Measurements from ENCODE around the gene EEA1. TPM values are rescaled to one million over a fixed set of nuclear protein-coding genes. Genes with fewer than 3 reads are reported as not detected.

EEA1 gene
- total RNA-seq, 6 experiments from 2014 or later: 40.7 to 45.2 (median 44.1) TPM

- Mint-ChIP-seq H3K27ac (no peak overlapping the region), H3K4me1 (ENCODE audit: low read depth) (peaks cover 14% of the 10 kb centered on the region), H3K9me3 (no peaks in the 10 kb centered on the region), H3K27me3 (ENCODE audit: insufficient read depth) (peaks cover 17% of the 10 kb centered on the region), H3K4me3 (no peak overlapping the region), H3K36me3 (ENCODE audit: low read depth) (peaks cover 4% of the 10 kb centered on the region)
- no peak for TF ChIP-seq CTCF (IDR thresholded peaks at IDR 0.05)
- DNase-seq: no peak
Measured at GRCh38 chr12:92730758-92731157, 198.3 kb downstream of the EEA1 start.

- Mint-ChIP-seq H3K27ac (no peak overlapping the region), H3K4me3 (no peak overlapping the region), H3K4me1 (ENCODE audit: low read depth) (peaks cover 5% of the 10 kb centered on the region), H3K36me3 (ENCODE audit: low read depth) (peaks cover 8% of the 10 kb centered on the region), H3K27me3 (ENCODE audit: insufficient read depth) (peaks cover 21% of the 10 kb centered on the region), H3K9me3 (peaks cover 5% of the 10 kb centered on the region)
- DNase-seq: no peak
- no peak for TF ChIP-seq CTCF (IDR thresholded peaks at IDR 0.05)
Measured at GRCh38 chr12:92729773-92730305, 199.3 kb downstream of the EEA1 start.

GRCh38 chr12:92726850-92727249 is 202.2 kb downstream of the EEA1 start:
- Mint-ChIP-seq H3K4me3 (no peak overlapping the region), H3K9me3 (peaks cover 9% of the 10 kb centered on the region), H3K4me1 (ENCODE audit: low read depth) (no peaks in the 10 kb centered on the region; the same call in 1 of the 2 replicates), H3K27ac (no peak overlapping the region), H3K27me3 (ENCODE audit: insufficient read depth) (peaks cover 12% of the 10 kb centered on the region), H3K36me3 (ENCODE audit: low read depth) (peaks cover 10% of the 10 kb centered on the region)
- DNase-seq: no peak
- TF ChIP-seq CTCF (IDR thresholded peaks at IDR 0.05): no peak

GRCh38 chr12:92722897-92723296 is 206.2 kb downstream of the EEA1 start:
- Mint-ChIP-seq H3K4me1 (ENCODE audit: low read depth) (peaks cover 31% of the 10 kb centered on the region), H3K36me3 (ENCODE audit: low read depth) (peaks cover 10% of the 10 kb centered on the region), H3K27ac (no peak overlapping the region), H3K27me3 (ENCODE audit: insufficient read depth) (peaks cover 6% of the 10 kb centered on the region), H3K9me3 (peaks cover 9% of the 10 kb centered on the region), H3K4me3 (no peak overlapping the region)
- TF ChIP-seq CTCF (IDR thresholded peaks at IDR 0.05): no peak
- no peak for DNase-seq

- Mint-ChIP-seq H3K36me3 (ENCODE audit: low read depth) (peaks cover 10% of the 10 kb centered on the region), H3K27ac (no peak overlapping the region), H3K4me1 (ENCODE audit: low read depth) (peaks cover 31% of the 10 kb centered on the region), H3K27me3 (ENCODE audit: insufficient read depth) (peaks cover 6% of the 10 kb centered on the region), H3K9me3 (peaks cover 9% of the 10 kb centered on the region), H3K4me3 (no peak overlapping the region)
- DNase-seq: no peak
- no peak for TF ChIP-seq CTCF (IDR thresholded peaks at IDR 0.05)
Measured at GRCh38 chr12:92721656-92722055, 207.4 kb downstream of the EEA1 start.

GRCh38 chr12:92721130-92721529 is 208.0 kb downstream of the EEA1 start:
- Mint-ChIP-seq H3K9me3 (peaks cover 9% of the 10 kb centered on the region), H3K27ac (no peak overlapping the region), H3K4me3 (no peak overlapping the region), H3K27me3 (ENCODE audit: insufficient read depth) (peaks cover 6% of the 10 kb centered on the region), H3K4me1 (ENCODE audit: low read depth) (peaks cover 31% of the 10 kb centered on the region), H3K36me3 (ENCODE audit: low read depth) (peaks cover 10% of the 10 kb centered on the region)
- DNase-seq: no peak
- TF ChIP-seq CTCF (IDR thresholded peaks at IDR 0.05): no peak
